TTC549 (cell line): ENCODE measurements around the gene MBOAT2.
"Not testable (repeated sequence)": the region's sequence is repeated elsewhere in the genome, so short reads cannot be mapped to it uniquely, and the experiment has no call there.

ENCODE experiments used
- FAIRE-seq: peaks from 2 replicates; lab custom pipeline; 2012; peaks lifted over from hg19 to GRCh38; lab: Jason Lieb, UNC

The MBOAT2 gene

DNA sequence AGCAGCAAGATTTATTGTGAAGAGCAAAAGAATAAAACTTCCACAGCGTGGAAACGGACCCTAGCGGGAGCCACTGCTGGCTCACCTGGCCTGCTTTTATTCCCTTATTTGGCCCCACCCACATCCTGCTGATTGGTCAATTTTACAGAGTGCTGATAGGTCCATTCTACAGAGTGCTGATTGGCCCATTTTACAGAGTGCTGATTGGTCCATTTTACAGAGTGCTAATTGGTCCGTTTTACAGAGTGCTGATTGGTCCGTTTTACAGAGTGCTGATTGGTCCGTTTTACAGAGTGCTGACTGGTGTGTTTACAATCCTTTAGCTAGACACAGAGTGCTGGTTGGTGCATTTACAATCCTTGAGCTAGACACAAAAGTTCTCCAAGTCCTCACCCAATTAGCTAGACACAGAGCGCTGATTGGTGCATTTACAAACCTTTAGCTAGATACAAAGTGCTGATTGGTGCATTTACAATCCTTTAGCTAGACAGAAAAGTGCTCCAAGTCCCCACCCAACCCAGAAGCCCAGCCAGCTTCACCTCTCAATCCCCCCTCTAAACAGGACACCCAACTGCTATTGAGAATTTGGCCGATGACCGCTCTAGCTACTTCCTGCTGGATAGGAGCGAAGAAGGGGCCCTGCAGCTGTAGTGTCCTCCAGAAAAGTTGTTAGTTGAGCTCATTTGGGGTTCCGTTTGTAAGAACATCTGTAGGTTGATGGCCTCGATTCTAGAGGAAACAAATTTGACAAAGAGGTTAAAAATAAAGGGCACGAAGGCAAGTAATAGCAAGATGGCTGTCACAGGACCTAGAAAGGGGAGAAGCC lies 108.2 kb downstream of the MBOAT2 start:
- not testable (repeated sequence) for FAIRE-seq

DNA sequence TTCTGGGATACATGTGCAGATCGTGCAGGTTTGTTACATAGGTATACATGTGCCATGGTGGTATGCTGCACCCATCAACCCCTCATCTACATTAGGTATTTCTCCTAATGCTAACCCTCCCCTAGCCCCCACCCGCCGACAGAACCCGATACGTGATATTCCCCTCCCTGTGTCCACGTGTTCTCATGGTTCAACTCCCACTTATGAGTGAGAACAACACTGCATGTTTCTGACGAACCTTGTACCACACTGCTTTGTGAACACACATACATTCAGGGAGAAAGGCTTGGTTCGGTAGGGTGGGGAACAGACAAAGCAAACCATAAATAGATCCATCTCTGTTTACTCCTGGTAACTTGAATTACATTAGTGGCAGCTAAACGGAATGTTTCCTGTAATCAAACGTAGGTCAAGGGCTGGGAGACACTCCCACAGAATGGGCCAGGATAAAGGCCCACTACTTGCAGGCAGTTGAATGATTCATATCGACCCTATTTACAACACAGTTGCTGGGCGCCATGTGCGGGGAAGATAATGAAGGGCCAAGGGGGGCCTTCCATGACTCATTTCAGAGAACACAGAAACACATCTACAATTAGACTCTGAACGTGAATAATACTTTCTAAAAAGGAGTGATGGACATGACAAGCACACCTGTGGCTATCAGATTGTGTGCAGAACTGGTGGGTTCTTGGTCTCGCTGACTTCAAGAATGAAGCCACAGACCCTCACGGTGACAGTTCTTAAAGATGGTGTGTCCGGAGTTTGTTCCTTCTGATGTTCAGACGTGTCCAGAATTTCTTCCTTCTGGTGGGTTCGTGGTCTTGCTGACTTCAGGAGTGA lies 109.3 kb downstream of the MBOAT2 start:
- FAIRE-seq, result no peak

DNA sequence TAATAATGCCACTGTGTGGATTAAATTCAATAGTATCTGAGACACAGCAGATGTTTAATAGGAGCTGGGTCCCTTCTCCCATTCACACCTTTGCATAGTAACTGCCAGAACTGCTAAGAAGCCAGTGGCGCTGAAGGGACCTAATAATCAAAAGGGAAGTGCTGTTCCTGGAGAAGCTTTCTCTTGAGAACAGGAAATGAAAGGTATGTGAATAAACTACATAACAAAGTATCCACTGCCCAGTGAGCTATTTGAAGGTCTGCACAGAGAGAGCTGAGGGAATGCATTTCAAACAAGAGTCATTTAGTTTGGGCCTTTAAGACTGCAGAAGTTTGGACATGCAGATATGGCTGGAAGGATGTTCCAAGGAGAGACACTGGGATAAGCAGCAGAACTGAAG lies 110.0 kb downstream of the MBOAT2 start:
- no peak for FAIRE-seq

DNA sequence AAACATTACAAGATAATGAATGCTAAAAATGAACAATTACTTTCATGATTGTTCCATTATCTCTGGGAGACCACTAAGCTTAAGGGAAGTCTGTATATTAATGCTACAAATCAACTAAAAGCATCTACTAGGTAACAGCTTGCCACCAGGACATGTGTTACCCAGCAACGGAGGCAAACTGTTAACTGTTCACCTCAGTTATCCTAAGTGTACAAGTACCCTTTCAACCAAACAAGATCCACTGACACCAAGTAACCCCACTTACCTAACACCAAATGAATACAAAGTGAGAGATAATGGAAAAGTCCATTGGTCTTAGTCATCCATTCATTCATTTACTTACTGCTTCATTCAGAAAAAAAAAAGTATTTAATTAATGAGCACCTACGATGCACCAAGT lies 111.4 kb downstream of the MBOAT2 start:
- FAIRE-seq, result no peak

DNA sequence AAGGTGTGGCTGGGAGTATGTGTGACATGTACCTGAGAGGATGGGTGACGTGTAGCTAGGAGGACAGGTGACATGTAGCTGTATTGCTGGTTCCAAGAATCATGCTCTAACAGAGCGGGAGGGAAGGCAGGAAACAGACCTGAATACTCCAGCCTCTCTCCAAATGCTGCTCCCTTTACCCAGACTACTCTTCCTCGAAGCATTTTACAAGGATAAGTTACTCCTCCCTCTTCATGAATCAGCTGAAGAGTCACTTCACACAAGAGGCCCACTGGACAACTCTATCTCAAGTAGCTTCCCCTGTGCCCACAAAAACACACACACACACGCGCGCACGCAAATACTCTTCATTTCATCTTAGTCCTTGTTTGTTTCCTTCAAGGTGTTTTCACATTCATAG lies 113.5 kb downstream of the MBOAT2 start:
- FAIRE-seq, result no peak

DNA sequence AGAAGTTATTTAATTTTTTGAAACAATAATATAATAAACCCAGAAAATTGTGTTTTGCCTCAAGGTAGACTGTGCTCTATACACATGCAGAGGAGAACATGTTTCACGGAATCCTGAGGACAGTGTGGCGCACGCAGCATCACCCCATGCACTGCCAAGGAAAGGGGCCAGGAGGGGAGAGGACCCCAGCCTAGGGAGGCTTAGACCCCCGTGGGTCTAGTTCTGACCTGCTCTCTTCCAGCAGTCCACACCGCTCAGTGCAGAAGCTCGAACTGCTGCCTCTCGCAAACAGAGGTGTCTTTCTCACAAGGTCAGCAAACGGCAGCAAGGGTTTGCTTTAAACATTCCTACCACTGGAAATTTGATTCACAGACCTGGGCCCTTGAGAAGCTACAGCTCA lies 114.5 kb downstream of the MBOAT2 start:
- no peak for FAIRE-seq

DNA sequence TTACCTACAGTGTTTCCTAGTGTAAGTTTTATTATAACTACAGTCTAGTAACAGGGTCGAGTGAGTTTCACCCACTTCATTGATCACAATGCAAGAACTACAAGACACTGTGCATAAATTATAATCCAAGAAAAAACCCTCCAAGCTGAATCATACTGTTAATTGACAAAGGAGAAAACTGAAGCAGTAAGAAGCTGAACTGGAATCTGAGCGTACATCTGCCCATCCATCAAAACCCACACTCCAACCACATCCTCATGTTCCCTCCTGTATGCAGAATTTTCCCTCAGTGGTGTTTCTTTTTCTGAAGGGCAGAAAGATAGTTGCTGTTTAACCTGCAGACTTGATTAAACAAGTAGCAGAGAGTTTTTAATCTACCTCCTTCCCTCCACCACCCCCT lies 116.6 kb downstream of the MBOAT2 start:
- FAIRE-seq, result no peak

DNA sequence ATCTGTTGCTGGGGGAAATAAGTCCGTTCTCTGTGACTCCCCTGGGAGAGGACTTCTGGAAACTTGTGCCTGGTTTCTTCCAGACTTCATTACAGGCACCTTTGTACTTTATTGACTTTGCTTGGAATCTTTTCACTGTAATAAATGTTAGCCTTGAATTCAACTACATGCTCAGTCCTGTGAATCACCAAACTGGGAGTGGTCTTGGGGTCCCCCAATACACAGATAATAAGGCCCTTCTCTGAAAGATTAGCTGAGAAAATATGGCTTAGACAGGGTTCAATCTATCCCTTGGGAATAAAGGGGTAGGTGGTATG lies 117.3 kb downstream of the MBOAT2 start:
- FAIRE-seq, result no peak

DNA sequence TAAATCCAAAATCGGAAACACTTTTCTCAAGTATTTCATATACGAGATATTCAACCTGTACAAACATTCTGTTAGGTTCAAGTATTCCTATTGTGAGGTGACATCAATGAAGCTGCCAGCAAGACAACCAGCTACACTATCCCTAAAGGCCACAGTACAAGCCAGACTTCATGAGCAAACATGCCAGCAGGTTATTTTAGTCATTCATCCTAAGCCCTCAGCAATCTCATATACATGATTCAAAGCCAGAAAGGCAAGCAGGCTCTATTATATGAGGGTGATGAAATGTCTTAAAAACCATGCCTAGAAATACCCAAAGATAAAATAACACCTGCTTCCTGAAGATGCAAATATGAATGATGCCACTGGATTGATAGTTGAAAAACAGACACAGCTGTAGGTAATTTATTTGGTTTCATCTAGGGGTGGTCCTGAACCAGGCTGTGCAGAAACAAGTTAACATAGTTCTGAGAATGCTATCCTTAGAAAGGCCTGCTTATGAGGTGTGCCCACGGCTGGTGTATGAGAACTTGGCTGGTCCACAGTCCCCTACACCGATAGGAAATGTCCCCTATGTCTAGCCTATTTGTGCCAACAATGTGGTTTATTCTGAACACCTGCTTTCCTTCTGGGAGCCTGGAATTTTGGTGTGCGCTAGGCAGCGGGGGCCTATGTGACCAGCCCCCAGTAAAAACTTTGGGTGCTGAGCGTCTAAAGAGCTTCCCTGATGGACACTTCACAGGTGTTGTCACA lies 117.9 kb downstream of the MBOAT2 start:
- no peak for FAIRE-seq

DNA sequence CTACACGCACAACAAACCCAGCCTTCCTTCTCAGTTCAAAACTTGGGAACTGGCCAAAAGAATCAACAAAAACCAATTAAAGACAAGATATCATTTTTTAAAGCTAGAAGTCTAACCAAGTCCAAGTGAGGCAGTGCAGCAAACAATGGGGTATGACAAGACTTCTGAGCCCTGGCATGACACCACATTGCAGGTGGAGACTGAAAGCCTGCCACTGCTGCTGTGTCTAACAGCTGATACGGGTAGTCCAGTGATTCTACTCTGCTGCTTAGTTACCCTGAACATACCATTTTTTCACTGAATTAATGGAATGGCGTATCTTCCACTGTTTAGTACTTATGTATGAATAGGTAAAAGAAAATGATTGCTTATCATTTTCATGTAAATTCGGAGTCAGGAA lies 118.7 kb downstream of the MBOAT2 start:
- no peak for FAIRE-seq

DNA sequence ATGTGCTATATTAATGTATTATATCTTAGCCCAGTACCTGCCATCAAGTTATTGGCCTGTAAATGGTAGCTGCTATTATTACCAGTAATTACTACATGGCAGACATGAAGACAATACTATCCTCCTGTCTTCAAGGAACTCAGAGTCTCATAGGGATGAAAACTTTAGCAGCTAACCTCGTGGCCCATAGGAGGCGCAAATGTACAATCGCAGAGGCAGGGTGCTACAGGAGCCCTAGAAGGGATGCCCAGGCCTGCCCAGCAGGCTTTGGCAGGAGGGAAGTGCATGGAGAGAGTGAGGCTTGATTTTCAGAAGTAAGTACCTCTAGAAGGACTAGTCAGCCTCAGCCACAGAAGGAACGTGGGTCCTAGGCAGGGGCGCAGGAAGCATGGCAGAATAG lies 121.4 kb downstream of the MBOAT2 start:
- FAIRE-seq, result peak; percentile 75

DNA sequence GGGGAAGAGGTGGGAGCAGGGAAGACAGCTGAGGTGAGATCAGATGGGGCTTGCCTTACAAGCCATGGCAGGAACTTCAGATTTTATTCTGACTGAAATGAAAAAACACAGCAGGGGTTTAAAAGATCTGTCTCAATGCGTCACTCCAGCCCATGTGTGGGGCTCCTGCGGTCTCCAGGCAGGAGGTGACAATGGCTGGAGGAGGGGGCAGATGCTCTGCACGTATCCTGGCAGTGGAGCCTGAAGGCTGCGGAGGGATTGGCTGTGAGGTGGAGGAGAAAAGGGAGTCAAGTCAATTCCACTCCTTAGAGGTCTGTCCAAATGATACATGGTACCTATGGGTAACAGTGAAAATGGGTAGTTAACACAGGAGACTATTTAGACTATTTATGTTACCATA lies 125.6 kb downstream of the MBOAT2 start:
- no peak for FAIRE-seq

DNA sequence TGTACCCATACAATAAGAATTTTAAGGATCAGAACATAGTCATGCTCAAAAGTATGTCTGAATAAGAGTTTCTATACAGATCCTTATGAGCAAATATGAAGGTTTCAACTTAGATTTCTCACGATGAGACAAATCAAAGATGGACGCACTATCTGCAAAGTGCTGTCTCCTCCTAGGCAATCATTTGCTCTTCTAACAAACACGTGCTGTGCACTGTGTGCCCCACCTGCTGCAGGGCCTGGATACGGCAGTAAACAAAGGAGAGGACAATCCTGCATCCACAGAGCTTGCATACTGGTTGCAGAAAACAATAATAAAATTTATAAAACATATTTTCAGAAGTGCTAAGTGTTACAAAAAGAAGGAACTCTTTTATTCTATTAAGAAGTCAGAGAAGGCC lies 126.2 kb downstream of the MBOAT2 start:
- FAIRE-seq, result no peak

DNA sequence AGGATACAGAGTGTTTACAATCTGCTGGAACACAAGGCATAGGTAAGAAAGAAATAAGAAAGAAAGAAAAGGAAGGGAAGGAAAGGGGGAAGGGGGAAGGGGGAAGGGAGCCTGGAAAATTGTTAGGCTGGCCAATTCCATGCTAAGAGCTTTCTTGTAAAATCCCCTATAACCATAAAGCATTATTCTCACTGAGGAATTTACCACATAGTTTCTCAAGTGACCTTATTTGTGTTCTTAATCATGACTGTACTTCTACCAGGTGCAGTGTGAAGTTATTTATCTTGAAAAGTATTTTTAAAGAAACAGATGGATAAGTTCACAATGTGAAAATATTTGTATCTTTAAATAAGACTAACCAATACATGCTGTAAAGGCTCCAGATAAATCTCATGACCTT lies 126.9 kb downstream of the MBOAT2 start:
- FAIRE-seq, result no peak

DNA sequence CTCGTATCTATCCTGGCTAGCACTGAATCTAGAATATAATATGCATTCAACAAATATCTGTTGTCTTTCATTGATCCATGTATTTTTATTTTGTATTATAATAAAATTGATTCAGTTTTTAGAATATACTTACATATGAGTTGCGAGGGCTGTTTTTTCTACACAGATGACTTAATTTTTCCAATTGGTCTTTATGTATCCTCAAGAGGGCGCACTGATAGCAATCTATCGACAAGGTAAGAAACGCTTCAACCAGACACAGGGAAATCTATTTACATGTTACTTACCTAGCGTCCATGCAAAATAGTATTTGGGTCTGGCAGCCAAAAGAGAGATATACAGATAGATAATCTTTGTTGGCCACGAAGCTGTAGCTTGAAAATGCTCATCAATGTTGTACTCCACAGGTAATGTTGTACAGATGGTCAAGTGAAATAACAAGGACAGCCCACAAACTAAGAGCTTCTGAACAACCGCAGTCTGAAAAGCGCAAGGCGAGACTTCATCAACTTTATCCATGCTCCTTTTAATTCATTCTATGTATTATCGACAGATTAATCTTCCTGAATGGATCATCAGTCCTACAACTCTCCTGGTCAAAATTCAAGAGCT lies 130.6 kb downstream of the MBOAT2 start:
- peak; percentile 93 for FAIRE-seq

DNA sequence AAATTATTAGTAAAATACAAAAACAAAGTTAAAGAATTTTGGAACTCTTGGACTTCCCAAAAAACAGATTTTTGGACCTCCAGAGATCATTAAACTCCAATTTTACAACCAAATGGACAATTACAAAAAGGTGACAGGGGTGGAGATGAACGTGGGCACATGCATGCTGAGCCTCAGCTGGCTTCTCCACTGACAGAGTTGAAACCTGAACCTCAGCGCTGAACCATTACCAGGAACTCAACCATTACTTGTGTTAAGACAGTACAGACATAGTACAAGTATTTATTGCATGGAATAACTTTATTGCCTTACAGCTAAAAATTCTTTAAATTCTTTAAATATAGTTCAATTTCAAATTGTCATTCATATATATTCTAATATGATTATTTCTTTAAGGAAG lies 133.0 kb downstream of the MBOAT2 start:
- FAIRE-seq, result no peak

DNA sequence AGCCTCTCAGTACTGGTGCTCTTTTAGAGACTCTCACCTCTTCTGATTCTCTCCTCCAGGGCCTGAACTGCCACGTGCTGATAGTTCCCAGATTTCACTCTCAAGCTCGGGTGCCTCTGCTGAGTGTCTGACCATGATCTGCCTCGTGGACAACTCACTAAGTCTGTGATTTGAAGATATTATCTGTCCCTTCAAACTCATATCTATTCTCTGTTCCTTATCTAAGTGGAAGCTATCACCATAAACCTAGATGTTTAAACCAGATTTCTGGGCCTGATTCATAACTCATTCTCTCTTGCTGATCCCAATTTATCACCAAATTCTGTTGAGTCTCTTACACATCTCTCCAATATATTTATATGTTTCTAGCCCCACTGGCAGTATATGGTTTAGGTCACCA lies 136.1 kb downstream of the MBOAT2 start:
- FAIRE-seq, result no peak

DNA sequence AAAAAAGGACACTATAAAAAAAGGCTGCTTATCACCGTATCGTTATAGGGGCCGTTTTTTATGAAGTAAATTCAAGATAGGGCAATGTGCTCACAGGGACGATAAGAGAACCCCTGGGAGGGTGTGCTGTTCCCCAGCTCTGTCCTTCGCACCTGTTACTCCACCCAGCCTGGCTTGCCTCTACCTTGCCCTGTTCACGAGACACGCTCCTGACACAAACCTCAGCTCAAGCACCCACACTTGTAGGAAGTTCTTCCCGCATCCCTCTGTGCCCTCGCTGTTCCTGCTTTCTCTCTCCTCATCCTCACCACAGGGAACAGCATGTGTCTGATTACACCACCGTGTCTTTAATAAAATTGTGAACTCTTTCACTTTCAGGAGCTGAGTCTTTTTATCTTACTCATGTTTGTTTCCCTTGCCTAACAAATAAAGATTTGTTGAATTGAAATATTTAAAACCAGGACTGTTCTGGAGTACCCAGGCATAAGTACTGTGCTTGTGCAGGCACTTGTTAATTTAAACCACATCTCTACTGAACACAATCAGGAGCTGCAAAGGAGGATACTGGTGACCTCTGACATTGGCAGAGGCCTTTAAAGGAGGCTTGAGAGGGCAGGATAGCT lies 140.0 kb downstream of the MBOAT2 start:
- no peak for FAIRE-seq

DNA sequence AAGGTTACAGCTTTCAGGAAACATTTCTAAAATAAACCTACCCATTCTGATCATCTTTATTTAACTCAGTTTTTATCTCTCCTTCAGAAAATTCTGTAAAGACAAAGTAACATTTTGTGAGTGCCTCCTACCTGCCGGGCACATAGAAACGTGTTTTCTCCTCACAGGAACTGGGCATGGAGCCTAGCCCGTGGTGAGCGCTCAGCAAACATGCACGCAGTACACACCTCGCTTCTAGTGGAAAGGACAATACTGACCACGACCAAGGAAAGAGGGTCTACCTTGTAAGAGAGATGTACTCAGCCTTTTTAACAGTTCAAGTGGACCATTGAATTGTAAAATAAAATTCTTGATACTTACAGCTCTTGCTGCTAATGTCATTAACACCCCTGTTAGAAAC lies 141.3 kb downstream of the MBOAT2 start:
- no peak for FAIRE-seq

DNA sequence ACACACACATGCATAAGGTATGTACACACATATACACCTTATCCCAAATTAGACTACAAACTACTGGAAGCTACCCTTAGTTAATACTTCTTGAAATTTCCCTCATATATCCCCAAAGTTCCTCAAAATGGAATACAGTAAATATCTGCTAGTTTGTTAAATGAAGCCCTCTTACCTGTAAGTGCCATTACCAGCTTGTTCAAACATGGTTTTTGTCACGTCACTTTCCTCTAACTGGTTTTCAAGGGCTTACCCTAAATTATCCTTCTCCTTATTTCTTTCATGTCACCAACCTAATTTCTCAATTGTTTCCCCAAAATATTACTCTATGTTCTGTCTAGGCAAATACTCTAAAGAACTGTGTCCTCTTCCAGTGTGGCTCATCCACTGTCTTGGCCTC lies 141.7 kb downstream of the MBOAT2 start:
- no peak for FAIRE-seq

DNA sequence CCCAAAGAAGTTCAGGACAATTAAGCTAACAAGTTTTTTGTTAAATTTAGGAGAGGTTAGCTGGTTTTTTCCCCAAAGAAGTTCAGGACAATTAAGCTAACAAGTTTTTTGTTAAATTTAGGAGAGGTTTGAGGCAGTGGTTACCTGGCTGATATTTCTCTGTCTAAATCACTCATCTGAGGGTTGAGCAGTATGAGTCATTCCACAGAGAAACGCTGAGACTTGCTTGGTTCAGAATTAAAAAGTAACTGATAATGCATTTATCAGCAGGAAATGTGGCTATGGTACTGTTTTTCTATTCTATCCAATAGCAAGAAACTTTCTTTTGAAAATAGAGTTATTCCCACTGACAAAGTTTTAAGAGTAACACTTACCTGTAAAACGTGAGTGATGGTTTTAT lies 143.2 kb downstream of the MBOAT2 start:
- FAIRE-seq, result no peak

DNA sequence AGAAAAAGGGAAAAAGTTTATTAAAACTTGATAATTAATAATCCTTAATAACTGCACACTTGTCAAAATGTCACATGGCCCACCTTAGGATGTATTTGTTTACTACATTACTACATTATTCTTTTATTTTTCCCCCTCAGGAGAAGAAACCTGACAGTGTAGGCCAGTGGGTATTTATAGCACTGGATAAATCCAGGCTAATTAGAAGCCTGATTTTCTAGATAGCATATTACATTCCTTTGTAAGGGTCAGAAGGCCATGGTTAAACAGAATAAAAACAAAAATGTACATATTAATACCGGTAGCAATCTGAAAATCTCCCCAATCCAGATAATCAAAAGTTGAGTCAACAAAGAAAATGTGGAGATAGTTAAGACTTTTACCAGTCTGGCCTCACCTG lies 144.6 kb downstream of the MBOAT2 start:
- FAIRE-seq, result no peak
